ENCODE results near the gene CEP112. TPM values are rescaled to one million over a fixed set of nuclear protein-coding genes. Genes with fewer than 3 reads are reported as not detected.

CEP112 gene
- total RNA-seq, 6 experiments from 2014 or later = 5.3 to 7.7 (median 6.9) TPM

- TF ChIP-seq CTCF (IDR thresholded peaks at IDR 0.05) = no peak
- Mint-ChIP-seq H3K27me3 (ENCODE audit: insufficient read depth) (no peaks in the 10 kb centered on the region; the same call in none of the 2 replicates), H3K27ac (no peak overlapping the region), H3K9me3 (no peaks in the 10 kb centered on the region), H3K4me1 (ENCODE audit: low read depth) (peaks cover 32% of the 10 kb centered on the region), H3K4me3 (no peak overlapping the region), H3K36me3 (ENCODE audit: low read depth) (no peaks in the 10 kb centered on the region)
- DNase-seq = no peak
Observed at GRCh38 chr17:65694601-65695000, 497.3 kb downstream of the CEP112 start.

- no peak for TF ChIP-seq CTCF (IDR thresholded peaks at IDR 0.05)
- Mint-ChIP-seq H3K4me3 (no peak overlapping the region), H3K36me3 (ENCODE audit: low read depth) (no peaks in the 10 kb centered on the region), H3K27ac (no peak overlapping the region), H3K27me3 (ENCODE audit: insufficient read depth) (no peaks in the 10 kb centered on the region; the same call in none of the 2 replicates), H3K9me3 (no peaks in the 10 kb centered on the region), H3K4me1 (ENCODE audit: low read depth) (peaks cover 2% of the 10 kb centered on the region)
- no peak for DNase-seq
Observed at GRCh38 chr17:65690626-65691310, 501.2 kb downstream of the CEP112 start.

- no peak for DNase-seq
- H3K27me3 Mint-ChIP-seq (ENCODE audit: insufficient read depth) = no peaks in the 10 kb centered on the region; the same call in none of the 2 replicates
- H3K27ac Mint-ChIP-seq = no peak overlapping the region
- no peaks in the 10 kb centered on the region for H3K36me3 Mint-ChIP-seq (ENCODE audit: low read depth)
- H3K4me1 Mint-ChIP-seq (ENCODE audit: low read depth) = peaks cover 10% of the 10 kb centered on the region
- TF ChIP-seq CTCF (IDR thresholded peaks at IDR 0.05) = no peak
- peaks cover 5% of the 10 kb centered on the region; the same call in 1 of the 2 replicates for H3K9me3 Mint-ChIP-seq
- no peak overlapping the region for H3K4me3 Mint-ChIP-seq
Observed at GRCh38 chr17:65688307-65688706, 503.6 kb downstream of the CEP112 start.

- TF ChIP-seq CTCF (IDR thresholded peaks at IDR 0.05) = no peak
- no peak overlapping the region for H3K27ac Mint-ChIP-seq
- no peak for DNase-seq
- no peak overlapping the region for H3K4me3 Mint-ChIP-seq
- H3K36me3 Mint-ChIP-seq (ENCODE audit: low read depth) = no peaks in the 10 kb centered on the region
- no peaks in the 10 kb centered on the region; the same call in 1 of the 2 replicates for H3K27me3 Mint-ChIP-seq (ENCODE audit: insufficient read depth)
- H3K9me3 Mint-ChIP-seq = peaks cover 5% of the 10 kb centered on the region; the same call in 1 of the 2 replicates
- peaks cover 10% of the 10 kb centered on the region for H3K4me1 Mint-ChIP-seq (ENCODE audit: low read depth)
Observed at GRCh38 chr17:65685110-65685509, 506.8 kb downstream of the CEP112 start.

- H3K9me3 Mint-ChIP-seq = peaks cover 5% of the 10 kb centered on the region; the same call in 1 of the 2 replicates
- H3K27ac Mint-ChIP-seq = no peak overlapping the region
- H3K4me1 Mint-ChIP-seq (ENCODE audit: low read depth) = peaks cover 10% of the 10 kb centered on the region
- no peaks in the 10 kb centered on the region for H3K36me3 Mint-ChIP-seq (ENCODE audit: low read depth)
- DNase-seq = no peak
- no peak for TF ChIP-seq CTCF (IDR thresholded peaks at IDR 0.05)
- no peak overlapping the region for H3K4me3 Mint-ChIP-seq
- H3K27me3 Mint-ChIP-seq (ENCODE audit: insufficient read depth) = no peaks in the 10 kb centered on the region; the same call in 1 of the 2 replicates
Observed at GRCh38 chr17:65684631-65685030, 507.3 kb downstream of the CEP112 start.

All from HFFc6 (cell line).